K562 (cell line): ENCODE results near the gene KLHDC2. TPM values are rescaled to one million over a fixed set of nuclear protein-coding genes. Genes with fewer than 3 reads are reported as not detected.

Experiments
- ARID1B ChIP-seq: fragments of 450-650 bp; IDR thresholded peaks from 2 replicates; pipeline ENCODE4 v1.6.1; 2016; ENCODE audit warnings: antibody characterized with exemption, mild to moderate bottlenecking, inconsistent platforms
- BCL6 ChIP-seq: fragments of 250-450 bp; sonication (Bioruptor Pico); IDR thresholded peaks from 2 replicates; pipeline ENCODE4 v1.4.0; 2020
- CHCHD3 ChIP-seq: fragments of 250-450 bp; sonication (Bioruptor Pico); IDR thresholded peaks from 2 replicates; pipeline ENCODE4 v2.1.2; 2022; ENCODE audit warnings: mild to moderate bottlenecking
- CREB3 ChIP-seq: fragments of 450-650 bp; conservative IDR thresholded peaks from 2 replicates; pipeline ENCODE4 v1.6.1; 2016; ENCODE audit warnings: missing genetic modification characterization, low read depth, mild to moderate bottlenecking, missing compliant biosample characterization, moderate library complexity
- CREB3L1 ChIP-seq: fragments of 450-650 bp; IDR thresholded peaks from 2 replicates; pipeline ENCODE4 v1.6.1; 2014; ENCODE audit warnings: low read depth, mild to moderate bottlenecking, moderate library complexity, borderline replicate concordance
- FOXA3 ChIP-seq, 2 experiments: fragments of 450-650 bp in 1 of 2; sonication (generic) in 1 of 2; formaldehyde crosslinking; IDR thresholded peaks in 1 of 2; conservative IDR thresholded peaks in 1 of 2; 2 replicates each; pipeline versions ENCODE4 v1.4.0 to v1.8.0; 2020 to 2022; ENCODE audit warnings: mild to moderate bottlenecking in 2 of 2, missing genetic modification reagents in 1 of 2
- GTF3C2 ChIP-seq: IDR thresholded peaks from 3 replicates; pipeline ENCODE4 v1.6.1; 2011; ENCODE audit warnings: borderline replicate concordance, mild to moderate bottlenecking, moderate library complexity; ENCODE audit not compliant: insufficient read length; ENCODE audit errors: extremely low read depth
- HDAC3 ChIP-seq: fragments of 450-650 bp; IDR thresholded peaks from 2 replicates; pipeline ENCODE4 v1.6.1; 2018; ENCODE audit warnings: borderline replicate concordance, mild to moderate bottlenecking, moderate library complexity; ENCODE audit not compliant: partially characterized antibody
- HIVEP1 ChIP-seq: fragments of 250-450 bp; sonication (Bioruptor Pico); IDR thresholded peaks from 2 replicates; pipeline ENCODE4 v1.4.0; 2020; ENCODE audit warnings: mild to moderate bottlenecking
- ILF3 ChIP-seq: fragments of 450-650 bp; IDR thresholded peaks from 2 replicates; pipeline ENCODE4 v1.6.1; 2018; ENCODE audit warnings: antibody characterized with exemption, mild to moderate bottlenecking, moderate library complexity, borderline replicate concordance
- MITF ChIP-seq: IDR thresholded peaks from 2 replicates; pipeline ENCODE4 v1.6.1; 2014; ENCODE audit warnings: antibody characterized with exemption
- NR1H2 ChIP-seq: sonication (generic); formaldehyde crosslinking; IDR thresholded peaks from 2 replicates; pipeline ENCODE4 v1.4.0; 2020; ENCODE audit warnings: mild to moderate bottlenecking, missing genetic modification reagents
- NR3C1 ChIP-seq: sonication (generic); formaldehyde crosslinking; IDR thresholded peaks from 2 replicates; pipeline ENCODE4 v1.8.1; 2022; ENCODE audit warnings: missing genetic modification reagents
- RAD51 ChIP-seq: fragments of 450-650 bp; IDR thresholded peaks from 2 replicates; pipeline ENCODE4 v1.7.1; 2016; ENCODE audit warnings: low read depth, mild to moderate bottlenecking, borderline replicate concordance
- THRB ChIP-seq: fragments of 450-650 bp; formaldehyde crosslinking; conservative IDR thresholded peaks from 2 replicates; pipeline ENCODE4 v1.4.0; 2022; ENCODE audit warnings: mild to moderate bottlenecking, missing genetic modification characterization
- ZBTB17 ChIP-seq: fragments of 450-650 bp; formaldehyde crosslinking; IDR thresholded peaks from 2 replicates; pipeline ENCODE4 v1.4.0; 2020; ENCODE audit warnings: mild to moderate bottlenecking
- ZEB2 ChIP-seq: fragments of 450-650 bp; IDR thresholded peaks from 2 replicates; pipeline ENCODE4 v1.6.1; 2016
- ZKSCAN1 ChIP-seq: fragments of 150-350 bp; IDR thresholded peaks from 2 replicates; pipeline ENCODE4 v1.6.1; 2016; ENCODE audit warnings: low read depth, low read length
- ZNF696 ChIP-seq: fragments of 250-450 bp; sonication (Bioruptor Pico); conservative IDR thresholded peaks from 2 replicates; pipeline ENCODE4 v1.4.0; 2020; ENCODE audit warnings: mild to moderate bottlenecking, moderate library complexity
- ZSCAN32 ChIP-seq: fragments of 450-650 bp; formaldehyde crosslinking; IDR thresholded peaks from 2 replicates; pipeline ENCODE4 v1.4.0; 2020; ENCODE audit warnings: mild to moderate bottlenecking, moderate library complexity
- polyA plus RNA-seq, 8 experiments: library from polyadenylated mRNA; depleted of rRNA in 4 of 8; stranded (reverse) in 5 of 8; unstranded in 3 of 8; fragments of >200 nt; fragmentation: Nextera tagmentation in 2 of 8; fragmentation: Illumina TruSeq in 1 of 8; extraction: Ambion mirVana in 2 of 8; extraction: Trizol in 1 of 8; gene quantifications; 2 replicates each; pipeline versions ENCODE4 v1.2.1 to v1.2.3, GENCODE V29; 2011 to 2014; ENCODE audit warnings: inconsistent platforms in 1 of 8, missing spikeins in 1 of 8
- total RNA-seq, 7 experiments: library from RNA; depleted of rRNA in 6 of 7; stranded (reverse); fragments of >200 nt in 6 of 7; fragmentation: Illumina TruSeq in 2 of 7; extraction: Trizol in 2 of 7; gene quantifications; 2 replicates each; pipeline versions ENCODE4 v1.2.1 to v1.2.3, GENCODE V29; 2011 to 2021; ENCODE audit warnings: low replicate concordance in 1 of 7

Gene KLHDC2
- total and polyA plus RNA-seq, 9 of the 15 experiments (the other 6 are each of a cell fraction or from before 2014, with no cell fraction given), result 6.3 to 41.7 (median 20.0) TPM

GRCh38 chr14:49767571-49768300 lies at the start of gene KLHDC2 (continued):
- TF ChIP-seq GTF3C2 (no peak), FOXA3 (CRISPR knock-in tag; conservative IDR thresholded peaks at IDR 0.05 in 1 of 2, IDR thresholded peaks at IDR 0.05 in 1 of 2) (0 out of 4 replicates have a peak, but pooled peaks of 1 of the 2 experiments have one; percentile 30), BCL6 (CRISPR knock-in tag) (no peak), NR3C1 (CRISPR knock-in tag) (no peak), ZEB2 (no peak), NR1H2 (no peak), ARID1B (no peak), HDAC3 (no peak), HIVEP1 (CRISPR knock-in tag) (no peak), ZNF696 (CRISPR knock-in tag) (no peak), ZSCAN32 (no peak), ILF3 (peak; percentile 69; the same call in 1 of the 2 replicates), CHCHD3 (no peak), CREB3L1 (no peak), CREB3 (tag) (no peak), ZBTB17 (peak; percentile 35; the same call in 1 of the 2 replicates), THRB (CRISPR knock-in tag) (no peak), RAD51 (no peak; the same call in 1 of the 2 replicates), MITF (0 out of 2 replicates have a peak, but pooled peaks have one; percentile 11), ZKSCAN1 (no peak)
